WTC11 (cell line): ENCODE measurements around the gene RAPGEF1. TPM values are rescaled to one million over a fixed set of nuclear protein-coding genes. Genes with fewer than 3 reads are reported as not detected.
A peak's percentile ranks its signal among the peaks of the same experiment; 100 is the strongest.

ENCODE experiments used
- ATAC-seq: fragments of 200-7000 bp; cut with Tn5 transposase; 2 replicates; pipeline ENCODE4 v1.10.0; 2021; ENCODE audit warnings: mild to moderate bottlenecking, moderate library complexity
- CTCF ChIA-PET: fragments of 300-600 bp; sonication (Branson Sonifier 250); formaldehyde crosslinking; loops from one replicate; lab custom pipeline; 2021; ENCODE audit warnings: antibody characterized with exemption; lab: Charles Lee
- POLR2A ChIA-PET: fragments of 350-600 bp; sonication (Branson Sonifier 250); formaldehyde crosslinking; loops from one replicate; lab custom pipeline; 2021; ENCODE audit warnings: antibody characterized with exemption; lab: Charles Lee
- DNase-seq: peaks from one replicate; pipeline ENCODE4 v3.0.0; 2021; ENCODE audit warnings: low spot score
- H3K27ac Mint-ChIP-seq: 2 replicates; pipeline ENCODE4 v1.8.0; 2021; ENCODE audit warnings: mixed read lengths
- H3K27me3 Mint-ChIP-seq: 2 replicates; pipeline ENCODE4 v1.8.0; 2021; ENCODE audit warnings: low read depth, mild to moderate bottlenecking, moderate library complexity, mixed read lengths
- H3K36me3 Mint-ChIP-seq: 2 replicates; pipeline ENCODE4 v1.8.0; 2021; ENCODE audit warnings: mixed read lengths
- H3K4me1 Mint-ChIP-seq: 2 replicates; pipeline ENCODE4 v1.8.0; 2022; ENCODE audit warnings: mixed read lengths
- H3K4me3 Mint-ChIP-seq: 2 replicates; pipeline ENCODE4 v1.8.0; 2021; ENCODE audit warnings: mild to moderate bottlenecking, moderate library complexity, mixed read lengths
- H3K9me3 Mint-ChIP-seq: 2 replicates; pipeline ENCODE4 v1.8.0; 2021; ENCODE audit warnings: mixed read lengths
- CBFB ChIP-seq: sonication (generic); formaldehyde crosslinking; IDR thresholded peaks from 2 replicates; pipeline ENCODE4 v1.8.1; 2022; ENCODE audit warnings: mild to moderate bottlenecking, low read depth, missing genetic modification reagents
- CREB1 ChIP-seq: sonication (generic); formaldehyde crosslinking; IDR thresholded peaks from 2 replicates; pipeline ENCODE4 v1.8.0; 2023; ENCODE audit warnings: mild to moderate bottlenecking, missing genetic modification reagents
- CREM ChIP-seq: sonication (generic); formaldehyde crosslinking; IDR thresholded peaks from 2 replicates; pipeline ENCODE4 v1.8.1; 2022; ENCODE audit warnings: mild to moderate bottlenecking, missing genetic modification reagents, moderate library complexity
- ESRRA ChIP-seq: sonication (generic); formaldehyde crosslinking; IDR thresholded peaks from 2 replicates; pipeline ENCODE4 v1.8.1; 2022; ENCODE audit warnings: mild to moderate bottlenecking, missing genetic modification reagents, borderline replicate concordance
- FOXK1 ChIP-seq: sonication (generic); formaldehyde crosslinking; IDR thresholded peaks from 2 replicates; pipeline ENCODE4 v1.8.0; 2022; ENCODE audit warnings: mild to moderate bottlenecking, moderate library complexity, missing genetic modification reagents
- FOXP1 ChIP-seq: sonication (generic); formaldehyde crosslinking; IDR thresholded peaks from 2 replicates; pipeline ENCODE4 v1.8.0; 2022; ENCODE audit warnings: missing genetic modification reagents, mild to moderate bottlenecking, moderate library complexity, borderline replicate concordance
- KAT7 ChIP-seq: sonication (generic); formaldehyde crosslinking; IDR thresholded peaks from 2 replicates; pipeline ENCODE4 v1.8.1; 2023; ENCODE audit warnings: missing genetic modification reagents, mild to moderate bottlenecking, borderline replicate concordance
- MXD4 ChIP-seq: fragments of 250-450 bp; sonication (Bioruptor Pico); IDR thresholded peaks from 2 replicates; pipeline ENCODE4 v1.8.0; 2021; ENCODE audit warnings: mild to moderate bottlenecking, moderate library complexity, borderline replicate concordance
- MYBL2 ChIP-seq: sonication (generic); formaldehyde crosslinking; IDR thresholded peaks from 2 replicates; pipeline ENCODE4 v1.8.1; 2023; ENCODE audit warnings: mild to moderate bottlenecking, moderate library complexity, missing genetic modification reagents
- NR2C2 ChIP-seq: sonication (generic); formaldehyde crosslinking; IDR thresholded peaks from 2 replicates; pipeline ENCODE4 v1.8.0; 2022; ENCODE audit warnings: mild to moderate bottlenecking, missing genetic modification reagents
- NR3C1 ChIP-seq: sonication (generic); formaldehyde crosslinking; conservative IDR thresholded peaks from 2 replicates; pipeline ENCODE4 v1.8.1; 2023; ENCODE audit warnings: low read depth, mild to moderate bottlenecking, missing genetic modification reagents
- RELA ChIP-seq: sonication (generic); formaldehyde crosslinking; IDR thresholded peaks from 2 replicates; pipeline ENCODE4 v1.8.1; 2022; ENCODE audit warnings: missing genetic modification reagents, mild to moderate bottlenecking, borderline replicate concordance
- SP1 ChIP-seq: sonication (generic); formaldehyde crosslinking; conservative IDR thresholded peaks from 2 replicates; pipeline ENCODE4 v1.8.1; 2022; ENCODE audit warnings: missing genetic modification reagents
- ZBTB43 ChIP-seq: sonication (generic); formaldehyde crosslinking; IDR thresholded peaks from 2 replicates; pipeline ENCODE4 v1.8.1; 2023; ENCODE audit warnings: mild to moderate bottlenecking, missing genetic modification reagents
- ZNF121 ChIP-seq: sonication (generic); formaldehyde crosslinking; IDR thresholded peaks from 2 replicates; pipeline ENCODE4 v1.8.0; 2023; ENCODE audit warnings: missing genetic modification reagents
- ZNF671 ChIP-seq: fragments of 250-450 bp; sonication (Bioruptor Pico); IDR thresholded peaks from 2 replicates; pipeline ENCODE4 v1.8.0; 2021; ENCODE audit warnings: mild to moderate bottlenecking
- total RNA-seq: library from RNA; stranded (reverse); gene quantifications from 3 replicates; pipeline ENCODE4 v1.2.3, GENCODE V29; 2021
- TF ChIP-seq, protein P1 (sequence below): fragments of 250-450 bp; sonication (Bioruptor Pico); IDR thresholded peaks from 2 replicates; pipeline ENCODE4 v2.1.2; 2022; ENCODE audit warnings: mild to moderate bottlenecking, moderate library complexity
- TF ChIP-seq, protein P2 (sequence below): sonication (generic); formaldehyde crosslinking; conservative IDR thresholded peaks from 2 replicates; pipeline ENCODE4 v1.8.1; 2023; ENCODE audit warnings: mild to moderate bottlenecking, low read depth, missing genetic modification reagents, moderate library complexity
- TF ChIP-seq, protein P3 (sequence below): fragments of 250-450 bp; sonication (Bioruptor Pico); IDR thresholded peaks from 2 replicates; pipeline ENCODE4 v1.9.0; 2021; ENCODE audit warnings: mild to moderate bottlenecking, borderline replicate concordance
- TF ChIP-seq, protein P4 (sequence below): sonication (generic); formaldehyde crosslinking; conservative IDR thresholded peaks from 2 replicates; pipeline ENCODE4 v1.8.1; 2022; ENCODE audit warnings: mild to moderate bottlenecking, missing genetic modification reagents
- TF ChIP-seq, protein P5 (sequence below): sonication (generic); formaldehyde crosslinking; IDR thresholded peaks from 2 replicates; pipeline ENCODE4 v1.8.1; 2022; ENCODE audit warnings: low read depth, mild to moderate bottlenecking, moderate library complexity, missing genetic modification reagents, borderline replicate concordance

Gene RAPGEF1
- total RNA-seq, 1 experiment from 2014 or later: 66.2 TPM

- TF ChIP-seq NR3C1 (CRISPR knock-in tag) (no peak), ZBTB43 (CRISPR knock-in tag) (no peak), RELA (no peak), SP1 (no peak), NR2C2 (CRISPR knock-in tag) (no peak), ESRRA (CRISPR knock-in tag) (no peak), ZNF121 (CRISPR knock-in tag) (no peak)
- TF ChIP-seq, protein P1, sequence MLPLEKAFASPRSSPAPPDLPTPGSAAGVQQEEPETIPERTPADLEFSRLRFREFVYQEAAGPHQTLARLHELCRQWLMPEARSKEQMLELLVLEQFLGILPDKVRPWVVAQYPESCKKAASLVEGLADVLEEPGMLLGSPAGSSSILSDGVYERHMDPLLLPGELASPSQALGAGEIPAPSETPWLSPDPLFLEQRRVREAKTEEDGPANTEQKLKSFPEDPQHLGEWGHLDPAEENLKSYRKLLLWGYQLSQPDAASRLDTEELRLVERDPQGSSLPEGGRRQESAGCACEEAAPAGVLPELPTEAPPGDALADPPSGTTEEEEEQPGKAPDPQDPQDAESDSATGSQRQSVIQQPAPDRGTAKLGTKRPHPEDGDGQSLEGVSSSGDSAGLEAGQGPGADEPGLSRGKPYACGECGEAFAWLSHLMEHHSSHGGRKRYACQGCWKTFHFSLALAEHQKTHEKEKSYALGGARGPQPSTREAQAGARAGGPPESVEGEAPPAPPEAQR: no peak
- TF ChIP-seq, protein P2, sequence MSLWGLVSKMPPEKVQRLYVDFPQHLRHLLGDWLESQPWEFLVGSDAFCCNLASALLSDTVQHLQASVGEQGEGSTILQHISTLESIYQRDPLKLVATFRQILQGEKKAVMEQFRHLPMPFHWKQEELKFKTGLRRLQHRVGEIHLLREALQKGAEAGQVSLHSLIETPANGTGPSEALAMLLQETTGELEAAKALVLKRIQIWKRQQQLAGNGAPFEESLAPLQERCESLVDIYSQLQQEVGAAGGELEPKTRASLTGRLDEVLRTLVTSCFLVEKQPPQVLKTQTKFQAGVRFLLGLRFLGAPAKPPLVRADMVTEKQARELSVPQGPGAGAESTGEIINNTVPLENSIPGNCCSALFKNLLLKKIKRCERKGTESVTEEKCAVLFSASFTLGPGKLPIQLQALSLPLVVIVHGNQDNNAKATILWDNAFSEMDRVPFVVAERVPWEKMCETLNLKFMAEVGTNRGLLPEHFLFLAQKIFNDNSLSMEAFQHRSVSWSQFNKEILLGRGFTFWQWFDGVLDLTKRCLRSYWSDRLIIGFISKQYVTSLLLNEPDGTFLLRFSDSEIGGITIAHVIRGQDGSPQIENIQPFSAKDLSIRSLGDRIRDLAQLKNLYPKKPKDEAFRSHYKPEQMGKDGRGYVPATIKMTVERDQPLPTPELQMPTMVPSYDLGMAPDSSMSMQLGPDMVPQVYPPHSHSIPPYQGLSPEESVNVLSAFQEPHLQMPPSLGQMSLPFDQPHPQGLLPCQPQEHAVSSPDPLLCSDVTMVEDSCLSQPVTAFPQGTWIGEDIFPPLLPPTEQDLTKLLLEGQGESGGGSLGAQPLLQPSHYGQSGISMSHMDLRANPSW (CRISPR knock-in tag): no peak
- TF ChIP-seq, protein P3, sequence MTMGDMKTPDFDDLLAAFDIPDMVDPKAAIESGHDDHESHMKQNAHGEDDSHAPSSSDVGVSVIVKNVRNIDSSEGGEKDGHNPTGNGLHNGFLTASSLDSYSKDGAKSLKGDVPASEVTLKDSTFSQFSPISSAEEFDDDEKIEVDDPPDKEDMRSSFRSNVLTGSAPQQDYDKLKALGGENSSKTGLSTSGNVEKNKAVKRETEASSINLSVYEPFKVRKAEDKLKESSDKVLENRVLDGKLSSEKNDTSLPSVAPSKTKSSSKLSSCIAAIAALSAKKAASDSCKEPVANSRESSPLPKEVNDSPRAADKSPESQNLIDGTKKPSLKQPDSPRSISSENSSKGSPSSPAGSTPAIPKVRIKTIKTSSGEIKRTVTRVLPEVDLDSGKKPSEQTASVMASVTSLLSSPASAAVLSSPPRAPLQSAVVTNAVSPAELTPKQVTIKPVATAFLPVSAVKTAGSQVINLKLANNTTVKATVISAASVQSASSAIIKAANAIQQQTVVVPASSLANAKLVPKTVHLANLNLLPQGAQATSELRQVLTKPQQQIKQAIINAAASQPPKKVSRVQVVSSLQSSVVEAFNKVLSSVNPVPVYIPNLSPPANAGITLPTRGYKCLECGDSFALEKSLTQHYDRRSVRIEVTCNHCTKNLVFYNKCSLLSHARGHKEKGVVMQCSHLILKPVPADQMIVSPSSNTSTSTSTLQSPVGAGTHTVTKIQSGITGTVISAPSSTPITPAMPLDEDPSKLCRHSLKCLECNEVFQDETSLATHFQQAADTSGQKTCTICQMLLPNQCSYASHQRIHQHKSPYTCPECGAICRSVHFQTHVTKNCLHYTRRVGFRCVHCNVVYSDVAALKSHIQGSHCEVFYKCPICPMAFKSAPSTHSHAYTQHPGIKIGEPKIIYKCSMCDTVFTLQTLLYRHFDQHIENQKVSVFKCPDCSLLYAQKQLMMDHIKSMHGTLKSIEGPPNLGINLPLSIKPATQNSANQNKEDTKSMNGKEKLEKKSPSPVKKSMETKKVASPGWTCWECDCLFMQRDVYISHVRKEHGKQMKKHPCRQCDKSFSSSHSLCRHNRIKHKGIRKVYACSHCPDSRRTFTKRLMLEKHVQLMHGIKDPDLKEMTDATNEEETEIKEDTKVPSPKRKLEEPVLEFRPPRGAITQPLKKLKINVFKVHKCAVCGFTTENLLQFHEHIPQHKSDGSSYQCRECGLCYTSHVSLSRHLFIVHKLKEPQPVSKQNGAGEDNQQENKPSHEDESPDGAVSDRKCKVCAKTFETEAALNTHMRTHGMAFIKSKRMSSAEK: no peak
- TF ChIP-seq, protein P4, sequence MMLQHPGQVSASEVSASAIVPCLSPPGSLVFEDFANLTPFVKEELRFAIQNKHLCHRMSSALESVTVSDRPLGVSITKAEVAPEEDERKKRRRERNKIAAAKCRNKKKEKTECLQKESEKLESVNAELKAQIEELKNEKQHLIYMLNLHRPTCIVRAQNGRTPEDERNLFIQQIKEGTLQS (CRISPR knock-in tag): no peak
- TF ChIP-seq, all 79 proteins: peak for 0
Measured at GRCh38 chr9:131733541-131734061, 6.3 kb downstream of the RAPGEF1 start (continued).

- DNase-seq (no peak), ATAC-seq (peak; percentile 22; the same call in 1 of the 2 replicates)
- CTCF ChIA-PET: interaction anchor here (0.8 kb wide), 1 partner anchor 186 kb away, joined by 4 read pairs; no protein-coding TSS in a partner anchor
- no peak overlapping the region for H3K4me3 Mint-ChIP-seq
- H3K36me3 Mint-ChIP-seq: no peaks in the 10 kb centered on the region
- H3K27ac Mint-ChIP-seq: peak overlapping the region; percentile 1; the same call in 1 of the 2 replicates
- POLR2A ChIA-PET: no interaction called here
- no peaks in the 10 kb centered on the region for H3K27me3 Mint-ChIP-seq
- H3K9me3 Mint-ChIP-seq: no peaks in the 10 kb centered on the region
- peaks cover 76% of the 10 kb centered on the region for H3K4me1 Mint-ChIP-seq
- TF ChIP-seq CREM (CRISPR knock-in tag) (no peak), FOXP1 (CRISPR knock-in tag) (no peak), FOXK1 (no peak), KAT7 (CRISPR knock-in tag) (no peak), CREB1 (CRISPR knock-in tag) (no peak), CBFB (no peak), MYBL2 (no peak), ZNF671 (no peak), MXD4 (CRISPR knock-in tag) (no peak)
- TF ChIP-seq, protein P5, sequence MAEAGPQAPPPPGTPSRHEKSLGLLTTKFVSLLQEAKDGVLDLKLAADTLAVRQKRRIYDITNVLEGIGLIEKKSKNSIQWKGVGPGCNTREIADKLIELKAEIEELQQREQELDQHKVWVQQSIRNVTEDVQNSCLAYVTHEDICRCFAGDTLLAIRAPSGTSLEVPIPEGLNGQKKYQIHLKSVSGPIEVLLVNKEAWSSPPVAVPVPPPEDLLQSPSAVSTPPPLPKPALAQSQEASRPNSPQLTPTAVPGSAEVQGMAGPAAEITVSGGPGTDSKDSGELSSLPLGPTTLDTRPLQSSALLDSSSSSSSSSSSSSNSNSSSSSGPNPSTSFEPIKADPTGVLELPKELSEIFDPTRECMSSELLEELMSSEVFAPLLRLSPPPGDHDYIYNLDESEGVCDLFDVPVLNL (CRISPR knock-in tag): no peak
Measured at GRCh38 chr9:131732636-131733289, 7.1 kb downstream of the RAPGEF1 start.
